ENCODE measurements around the gene RIPOR3. TPM values are rescaled to one million over a fixed set of nuclear protein-coding genes. Genes with fewer than 3 reads are reported as not detected.
"Not testable (repeated sequence)": the region's sequence is repeated elsewhere in the genome, so short reads cannot be mapped to it uniquely, and the experiment has no call there.

RIPOR3 gene
- total RNA-seq, 1 donor from 2014 or later = not detected

DNA sequence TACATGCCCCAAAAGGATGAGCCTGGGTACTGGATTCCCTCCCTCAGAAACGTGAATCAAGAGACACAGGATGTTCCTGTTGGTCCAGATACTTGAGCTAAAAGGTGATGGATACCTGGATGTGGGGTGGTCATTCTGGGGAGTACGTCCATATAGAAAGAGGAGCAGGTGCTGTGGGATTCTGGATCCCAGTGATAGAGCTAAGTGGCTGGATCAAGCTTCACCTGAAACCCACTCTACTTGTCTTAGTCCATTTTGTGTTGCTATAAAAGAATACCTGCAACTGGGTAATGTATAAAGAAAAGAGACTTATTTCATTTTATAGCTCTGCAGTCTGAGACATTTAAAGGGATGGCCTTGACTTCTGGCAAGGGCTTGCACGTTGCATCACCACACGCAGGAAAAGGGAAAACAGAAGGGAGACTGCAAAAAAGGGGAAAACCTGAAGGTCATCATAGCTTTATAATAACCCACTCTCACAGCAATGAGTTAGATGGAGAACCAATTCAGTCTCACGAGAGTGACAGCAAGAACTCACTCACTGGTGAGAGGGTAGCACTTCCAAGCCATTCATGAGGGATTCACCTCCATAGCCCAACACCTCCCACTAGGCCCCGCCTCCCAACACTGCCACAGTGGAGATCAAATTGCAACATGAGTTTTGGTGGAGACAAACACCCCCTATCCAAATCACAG is 31.2 kb downstream of the RIPOR3 start:
- DNase-seq (ENCODE audit: low read depth in 2 of 2) = no peak

DNA sequence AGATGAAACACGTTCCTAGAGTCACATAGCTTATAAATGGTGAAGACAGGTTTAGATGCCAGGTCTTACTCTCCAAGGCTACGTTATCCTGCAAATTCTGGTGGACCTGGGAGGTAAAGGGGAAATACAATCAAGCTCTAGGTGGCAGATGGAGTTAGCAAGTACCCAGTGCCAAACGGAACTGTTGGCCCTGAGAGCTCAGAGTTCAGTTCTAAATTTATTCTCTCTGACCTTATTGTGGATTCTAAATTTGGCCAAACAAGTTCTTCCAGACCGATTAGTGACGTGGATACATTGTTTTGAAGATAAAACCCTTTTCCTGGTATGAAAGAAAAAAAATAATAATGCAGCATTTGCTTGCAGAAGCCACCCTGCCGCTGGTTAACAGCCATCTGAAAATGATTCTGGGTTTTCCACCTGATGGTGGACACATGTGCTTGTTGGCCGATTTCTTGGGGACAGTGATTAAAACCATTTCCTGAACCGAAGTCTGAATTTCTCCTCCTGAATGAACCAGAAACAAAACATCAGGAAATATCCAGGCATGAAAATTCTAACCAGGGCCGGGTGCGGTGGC is 32.5 kb downstream of the RIPOR3 start:
- peak in 1 of 2 donors; percentile 18 for DNase-seq (ENCODE audit: low read depth in 2 of 2)

DNA sequence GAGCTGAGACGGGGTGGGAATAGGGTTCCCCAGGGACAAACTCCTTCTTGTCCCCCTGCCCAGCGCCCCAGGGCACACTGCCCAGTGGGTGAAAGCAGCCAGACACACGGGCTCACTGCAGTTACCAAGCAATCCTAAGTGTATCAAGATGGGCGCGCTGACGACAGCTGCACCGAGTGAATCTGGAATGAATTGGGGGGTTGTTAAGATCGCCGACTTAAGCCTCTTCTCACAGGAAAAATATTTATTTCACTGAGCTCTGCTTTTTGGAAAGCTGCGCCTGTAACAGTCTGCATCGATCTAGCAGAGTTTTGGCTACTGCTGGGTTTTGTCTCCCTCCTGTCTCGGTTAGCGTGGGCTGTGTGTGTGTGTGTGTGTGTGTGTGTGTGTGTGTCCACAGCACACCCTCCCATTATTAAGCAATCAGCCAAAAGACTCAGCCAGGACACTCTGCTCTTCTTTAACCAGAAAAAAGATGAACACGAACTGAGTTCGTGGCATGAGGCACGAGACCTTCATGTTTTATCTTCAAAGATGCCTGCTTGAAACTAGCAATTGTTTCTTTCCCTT is 35.9 kb downstream of the RIPOR3 start:
- DNase-seq (ENCODE audit: low read depth in 2 of 2) = no peak

DNA sequence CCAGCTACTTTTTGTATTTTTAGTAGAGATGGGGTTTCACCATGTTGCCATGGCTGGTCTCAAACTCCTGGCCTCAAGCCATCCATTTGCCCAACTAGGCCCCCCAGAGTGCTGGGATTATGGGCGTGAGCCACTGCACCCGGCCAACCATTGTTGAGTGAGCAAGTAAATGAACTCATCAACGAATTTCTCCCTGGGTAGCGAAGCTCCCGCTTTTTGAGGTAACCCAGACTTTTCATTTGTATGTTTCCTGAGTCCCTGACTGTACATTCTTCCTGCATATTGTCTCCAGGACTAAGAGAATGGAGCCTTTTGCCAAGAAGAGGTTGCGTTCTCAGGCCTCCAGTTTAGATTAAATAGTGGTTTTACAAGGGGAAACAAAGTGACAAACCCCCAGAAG is 36.4 kb downstream of the RIPOR3 start:
- DNase-seq (ENCODE audit: low read depth in 2 of 2) = no peak

DNA sequence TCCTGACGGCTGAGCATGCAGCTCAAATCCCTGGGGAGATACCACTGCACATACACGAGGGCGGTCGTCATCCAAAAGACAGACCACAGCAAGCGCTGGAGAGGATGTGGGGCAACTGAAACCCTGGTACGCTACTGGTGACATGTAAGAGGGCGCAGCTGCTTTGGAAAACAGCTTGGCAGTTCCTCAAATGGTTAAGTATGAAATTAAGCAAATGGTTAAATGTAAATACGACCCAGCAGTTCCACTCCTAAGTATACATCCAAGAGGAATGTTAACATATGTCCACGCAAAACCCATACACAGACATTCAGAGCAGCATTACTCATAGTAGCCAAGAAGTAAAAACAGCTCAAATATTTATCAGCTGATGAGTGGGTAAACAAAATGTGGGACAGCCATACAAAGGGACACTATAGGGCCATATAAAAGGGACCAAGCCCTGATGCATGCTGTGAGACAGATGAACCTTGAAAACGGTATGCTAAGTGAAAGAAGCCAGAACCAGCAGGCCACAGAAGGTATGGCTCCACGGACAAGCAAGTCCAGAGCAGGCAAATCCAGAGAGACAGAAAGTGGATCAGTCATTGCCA is 38.5 kb downstream of the RIPOR3 start:
- no peak for DNase-seq (ENCODE audit: low read depth in 2 of 2)

DNA sequence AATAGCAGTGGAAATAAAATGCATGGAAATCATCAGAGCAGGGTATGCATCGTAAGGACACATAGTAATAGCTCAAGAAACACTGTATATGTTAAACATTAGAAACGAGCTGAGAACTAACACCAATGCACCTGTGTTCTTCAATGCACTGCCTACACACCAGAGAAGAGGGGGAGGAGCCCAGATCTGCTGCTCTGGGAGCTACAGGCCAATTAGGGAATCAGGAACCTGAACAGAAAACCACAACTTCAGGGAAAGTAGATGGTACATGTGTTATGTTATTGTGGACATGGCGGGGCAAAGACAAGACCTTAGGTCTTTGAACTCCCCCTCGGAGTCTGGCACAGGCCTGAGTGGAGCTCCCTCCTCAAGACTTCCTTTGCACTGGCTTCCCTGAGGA is 39.7 kb downstream of the RIPOR3 start:
- no peak for DNase-seq (ENCODE audit: low read depth in 2 of 2)

DNA sequence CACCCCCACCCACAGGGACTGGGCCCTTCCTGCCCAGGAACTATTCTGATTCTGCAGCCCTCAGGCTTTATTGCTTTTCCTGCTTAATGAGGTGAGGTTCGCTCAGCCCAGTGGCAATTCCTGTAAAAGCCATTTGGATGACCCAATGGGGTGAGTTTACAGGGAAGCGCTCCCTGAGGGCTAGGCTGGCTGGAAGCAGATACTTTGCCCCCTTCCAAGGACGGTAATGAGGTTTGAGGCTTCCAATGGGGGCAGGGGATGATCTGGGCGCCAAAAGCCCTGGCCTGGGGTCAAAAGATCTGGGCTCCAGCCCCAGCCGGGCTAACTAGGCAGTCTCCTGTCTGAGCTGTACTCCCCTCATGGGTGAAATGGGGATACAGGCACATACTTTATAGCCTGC is 41.8 kb downstream of the RIPOR3 start:
- DNase-seq (ENCODE audit: low read depth in 2 of 2) = no peak

DNA sequence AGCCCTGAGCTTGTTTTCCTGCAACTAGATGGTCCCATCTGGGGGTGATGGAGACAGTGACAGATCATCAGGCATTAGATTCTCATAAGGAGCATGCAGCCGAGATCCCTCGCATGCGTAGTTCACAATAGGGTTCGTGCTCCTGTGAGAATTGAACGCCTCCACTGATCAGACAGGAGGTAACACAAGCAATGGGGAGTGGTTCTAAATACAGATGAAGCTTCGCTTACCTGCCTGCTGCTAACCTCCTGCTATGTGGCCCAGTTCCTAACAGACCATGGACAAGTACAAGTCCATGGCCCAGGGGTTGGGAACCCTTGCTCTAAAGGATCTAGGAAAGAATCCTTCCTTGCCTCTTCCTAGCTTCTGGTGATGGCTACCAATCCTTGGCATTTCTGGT is 42.7 kb downstream of the RIPOR3 start:
- DNase-seq (ENCODE audit: low read depth in 2 of 2) = no peak

DNA sequence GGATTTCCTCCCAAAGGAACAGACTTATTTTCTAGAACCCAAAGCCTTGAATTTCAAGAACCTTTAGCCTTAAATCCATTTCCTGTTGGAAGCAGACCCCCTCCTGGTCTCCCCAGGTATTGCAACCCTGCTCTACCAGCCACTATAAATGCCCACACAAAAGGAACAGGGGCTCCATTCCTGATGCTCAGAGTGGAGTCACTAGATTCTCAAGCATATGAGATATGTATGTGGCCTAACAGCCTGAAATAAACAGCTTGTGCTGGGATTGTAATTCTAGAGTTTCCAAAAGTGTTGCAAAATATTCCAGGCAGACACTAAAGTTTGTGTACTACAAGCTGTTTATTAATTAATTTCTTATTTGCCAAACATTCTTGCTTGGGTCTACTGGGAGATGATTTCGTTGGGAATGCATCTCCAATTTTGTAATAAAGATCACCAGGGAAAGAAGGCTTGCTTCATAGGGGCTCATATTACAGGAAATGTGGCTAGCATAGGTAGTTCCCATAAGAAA is 44.8 kb downstream of the RIPOR3 start:
- DNase-seq (ENCODE audit: low read depth in 2 of 2) = no peak

DNA sequence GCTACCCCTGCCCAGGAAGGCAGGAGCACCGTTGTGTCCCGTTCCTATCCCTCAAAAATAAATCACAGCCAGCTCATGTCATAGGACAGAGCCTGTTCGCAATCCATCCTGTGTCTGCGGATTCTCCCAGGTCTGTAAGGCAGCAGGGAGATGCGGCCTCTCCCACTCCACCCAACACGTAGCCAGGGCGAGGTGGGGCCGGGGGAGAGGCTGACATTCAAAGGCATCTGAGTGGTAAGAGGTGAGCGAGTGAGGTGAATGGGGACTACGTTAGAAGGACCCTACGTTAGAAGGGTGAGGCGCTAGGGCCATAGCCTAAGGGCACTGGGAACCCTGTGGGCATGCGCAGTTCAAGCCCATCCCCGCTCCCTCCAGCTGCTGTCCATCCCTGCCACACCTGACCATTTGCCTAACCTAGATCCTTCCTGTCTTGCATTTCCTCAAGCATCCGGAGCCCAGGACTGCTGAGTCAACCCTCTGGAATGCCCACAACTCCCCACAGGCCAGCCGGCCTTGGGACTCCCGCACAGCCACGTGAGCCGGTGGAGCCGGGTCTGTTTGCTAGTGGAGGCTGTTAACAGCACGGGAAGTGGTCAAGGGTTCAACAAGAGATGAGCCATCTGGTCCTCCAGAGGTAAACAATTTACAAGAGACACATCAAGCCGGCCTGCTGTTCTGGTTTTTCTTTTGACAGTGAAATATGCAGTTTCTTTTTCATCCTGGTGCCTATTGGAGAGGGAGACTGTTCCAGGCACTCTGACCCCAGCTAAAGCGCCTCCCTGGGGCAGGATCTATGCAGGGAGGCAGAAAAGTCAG is 45.9 kb downstream of the RIPOR3 start:
- DNase-seq (ENCODE audit: low read depth in 2 of 2) = peak; percentile 62 to 80

DNA sequence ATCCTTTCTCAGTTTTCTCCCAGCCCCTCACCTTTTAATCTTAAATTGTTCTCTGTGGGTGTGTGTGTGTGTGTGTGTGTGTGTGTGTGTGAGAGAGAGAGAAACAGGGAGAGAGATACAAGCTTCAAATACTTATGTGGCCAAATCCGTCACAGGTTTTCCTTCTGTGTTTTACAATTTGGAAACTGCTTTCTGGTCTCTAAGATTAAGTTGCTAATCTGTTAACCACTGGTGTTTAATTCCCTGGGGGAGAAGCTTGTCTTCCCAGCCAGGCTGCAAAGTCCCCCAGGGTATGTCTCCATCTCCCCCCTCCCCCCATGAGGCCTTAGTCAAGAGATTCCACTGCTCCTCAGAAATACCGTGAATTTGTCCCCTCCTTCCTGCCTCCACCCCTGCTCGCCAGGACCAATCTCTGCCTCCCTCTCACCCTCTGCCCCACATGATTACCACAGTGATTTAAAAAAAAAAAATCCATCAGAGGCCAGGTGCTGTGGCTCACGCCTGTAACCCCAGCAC is 49.0 kb downstream of the RIPOR3 start:
- no peak for DNase-seq (ENCODE audit: low read depth in 2 of 2)

DNA sequence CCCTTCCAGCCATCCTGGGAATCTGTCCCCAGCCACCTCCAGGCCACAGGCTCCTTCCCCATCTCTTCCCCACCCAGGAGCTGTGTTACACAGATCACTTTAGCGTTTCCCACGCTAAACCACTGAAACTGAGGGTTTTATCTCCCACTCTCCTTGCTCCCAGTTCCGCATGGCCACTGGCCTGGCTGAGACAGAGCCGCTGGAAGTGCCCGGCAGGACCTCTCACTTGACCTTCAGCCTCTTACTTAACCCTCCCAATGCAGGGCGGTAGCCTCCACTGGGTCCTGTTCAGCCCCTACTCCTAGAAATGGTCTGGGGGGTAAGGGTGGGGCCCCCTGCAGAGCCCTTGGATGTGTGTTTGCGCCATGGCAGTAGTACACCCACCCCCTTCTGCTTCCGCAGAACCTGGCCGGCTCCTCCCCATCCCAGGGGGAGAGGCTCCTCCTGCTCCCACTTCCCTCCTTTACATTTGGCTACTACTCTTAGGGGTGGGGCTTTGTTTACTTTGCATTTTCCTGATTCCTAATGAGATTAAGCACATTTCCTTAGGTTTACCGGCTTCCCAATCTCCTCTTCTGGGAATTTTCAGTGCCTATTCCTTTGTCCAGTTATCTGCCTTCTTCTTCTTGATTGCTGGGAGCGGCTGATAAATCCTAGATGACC is 49.6 kb downstream of the RIPOR3 start:
- DNase-seq (ENCODE audit: low read depth in 2 of 2) = not testable (repeated sequence)

DNA sequence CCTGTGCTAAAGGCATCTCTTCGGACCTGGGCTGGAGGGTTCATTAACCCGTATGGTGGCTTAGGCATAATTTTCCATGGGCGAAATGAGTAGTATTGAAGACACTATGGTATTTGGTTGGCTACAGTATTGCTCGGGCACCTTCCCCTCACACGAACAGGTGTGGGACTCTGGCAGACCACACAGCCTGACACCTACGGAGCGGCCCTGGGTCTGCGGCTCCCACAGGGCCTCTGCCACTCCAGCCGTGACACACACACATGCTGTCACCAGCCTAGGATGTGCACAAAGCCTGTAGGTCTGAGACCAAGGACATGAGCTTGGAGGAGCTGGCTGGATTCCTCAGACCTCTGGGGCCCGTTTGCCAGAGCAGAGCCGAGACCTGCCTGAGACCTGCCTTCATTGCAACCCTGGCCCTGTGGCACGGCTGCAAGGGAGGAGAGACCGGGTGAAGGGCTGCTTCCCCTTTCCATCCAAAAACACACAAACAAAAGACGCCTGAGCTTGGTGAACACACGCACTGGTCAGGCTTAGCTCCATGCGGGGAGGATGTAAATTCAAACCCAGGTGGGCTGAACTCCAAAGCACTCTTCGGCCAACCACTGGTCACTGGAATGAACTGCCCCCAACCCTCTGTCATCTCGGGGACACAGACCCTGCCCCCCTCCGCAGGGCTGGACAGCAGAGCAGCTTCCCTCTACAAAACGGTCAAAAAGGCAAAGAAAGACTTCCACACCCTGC is 51.2 kb downstream of the RIPOR3 start:
- DNase-seq (ENCODE audit: low read depth in 2 of 2) = not testable (repeated sequence)

DNA sequence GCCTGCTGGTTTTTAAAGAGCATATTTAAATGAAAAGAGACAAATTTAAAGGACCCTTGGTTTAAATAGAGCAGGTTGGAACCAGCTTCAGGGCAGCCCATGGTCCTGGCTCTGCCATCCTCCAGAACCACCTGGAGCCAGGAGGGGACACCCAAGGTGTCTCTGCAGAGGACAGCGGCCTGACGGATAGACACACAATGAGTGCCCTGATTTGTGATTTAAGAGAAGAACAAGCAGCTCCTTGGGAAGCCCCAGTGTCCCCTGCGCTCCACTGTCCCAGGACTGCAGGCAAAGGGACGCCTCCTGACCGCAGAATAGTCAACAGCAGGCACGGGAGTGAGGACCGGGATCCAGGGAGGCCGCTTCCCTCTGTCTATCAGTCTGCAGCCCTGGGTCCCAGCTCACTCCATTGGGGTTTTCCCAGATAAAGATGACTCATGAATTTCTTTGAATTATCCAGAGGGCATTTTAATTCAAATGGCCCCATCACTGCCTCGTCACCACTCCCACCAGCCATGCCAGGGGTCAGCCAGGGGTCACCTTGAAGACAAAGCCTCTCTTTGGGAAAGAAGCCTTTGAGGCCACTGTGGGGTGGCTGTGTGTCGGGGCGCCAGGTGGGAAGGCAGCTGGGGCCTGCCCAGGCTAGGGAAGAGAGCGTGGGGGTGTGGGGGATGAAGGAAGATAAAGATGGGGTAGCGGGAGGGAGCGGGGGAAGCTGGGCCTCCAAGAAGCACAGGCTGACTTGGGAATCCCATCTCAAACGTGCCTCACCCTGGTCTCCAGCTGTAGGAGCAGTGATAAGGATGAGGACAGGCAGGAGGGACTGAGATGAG is 53.1 kb downstream of the RIPOR3 start:
- DNase-seq (ENCODE audit: low read depth in 2 of 2) = peak in 1 of 2 donors; percentile 15

DNA sequence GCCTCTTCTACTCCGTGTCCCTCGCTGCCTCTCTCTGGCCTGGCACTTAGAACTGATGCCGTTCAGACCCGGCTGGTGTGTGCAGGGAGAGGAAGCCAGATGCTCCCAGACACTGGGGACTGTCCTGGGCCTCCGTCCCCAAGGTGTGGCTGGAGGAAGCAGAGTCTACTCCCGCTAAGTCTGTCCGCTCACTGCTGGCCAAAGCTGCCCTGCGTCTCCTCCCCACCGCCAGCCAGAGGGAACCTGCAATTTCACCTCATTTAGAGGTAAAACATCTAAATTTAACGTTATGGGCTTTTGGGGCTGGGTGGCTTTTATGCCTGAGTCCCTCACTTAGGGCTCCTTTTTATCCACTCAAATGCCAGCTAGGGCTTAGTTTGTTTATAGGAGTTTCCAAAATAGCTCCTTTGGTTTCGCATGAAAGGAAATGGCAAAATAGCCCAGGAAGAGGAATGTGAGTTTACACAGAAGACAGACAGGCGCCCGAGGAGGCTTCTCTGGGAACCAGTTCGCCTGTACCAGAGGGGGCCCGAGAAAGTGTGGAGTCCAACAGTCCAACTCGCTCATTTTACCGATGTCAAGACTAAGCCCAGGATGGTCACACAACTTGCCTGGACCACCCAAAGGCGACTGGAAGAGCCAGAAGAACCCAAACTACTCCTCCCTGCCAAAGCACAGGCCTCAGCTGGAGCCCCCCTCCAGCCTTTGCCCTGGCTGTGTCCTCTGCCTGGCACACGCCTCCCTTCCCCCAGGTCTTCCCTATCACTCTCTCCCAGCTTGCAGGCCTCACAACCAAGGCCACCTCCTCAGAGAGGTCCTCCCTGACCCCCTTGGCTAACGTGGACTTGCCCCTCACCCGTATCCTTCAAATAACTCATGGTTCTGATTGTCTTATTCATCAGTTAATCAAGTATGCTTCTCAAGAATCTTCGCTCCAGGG is 54.5 kb downstream of the RIPOR3 start:
- no peak for DNase-seq (ENCODE audit: low read depth in 2 of 2)

DNA sequence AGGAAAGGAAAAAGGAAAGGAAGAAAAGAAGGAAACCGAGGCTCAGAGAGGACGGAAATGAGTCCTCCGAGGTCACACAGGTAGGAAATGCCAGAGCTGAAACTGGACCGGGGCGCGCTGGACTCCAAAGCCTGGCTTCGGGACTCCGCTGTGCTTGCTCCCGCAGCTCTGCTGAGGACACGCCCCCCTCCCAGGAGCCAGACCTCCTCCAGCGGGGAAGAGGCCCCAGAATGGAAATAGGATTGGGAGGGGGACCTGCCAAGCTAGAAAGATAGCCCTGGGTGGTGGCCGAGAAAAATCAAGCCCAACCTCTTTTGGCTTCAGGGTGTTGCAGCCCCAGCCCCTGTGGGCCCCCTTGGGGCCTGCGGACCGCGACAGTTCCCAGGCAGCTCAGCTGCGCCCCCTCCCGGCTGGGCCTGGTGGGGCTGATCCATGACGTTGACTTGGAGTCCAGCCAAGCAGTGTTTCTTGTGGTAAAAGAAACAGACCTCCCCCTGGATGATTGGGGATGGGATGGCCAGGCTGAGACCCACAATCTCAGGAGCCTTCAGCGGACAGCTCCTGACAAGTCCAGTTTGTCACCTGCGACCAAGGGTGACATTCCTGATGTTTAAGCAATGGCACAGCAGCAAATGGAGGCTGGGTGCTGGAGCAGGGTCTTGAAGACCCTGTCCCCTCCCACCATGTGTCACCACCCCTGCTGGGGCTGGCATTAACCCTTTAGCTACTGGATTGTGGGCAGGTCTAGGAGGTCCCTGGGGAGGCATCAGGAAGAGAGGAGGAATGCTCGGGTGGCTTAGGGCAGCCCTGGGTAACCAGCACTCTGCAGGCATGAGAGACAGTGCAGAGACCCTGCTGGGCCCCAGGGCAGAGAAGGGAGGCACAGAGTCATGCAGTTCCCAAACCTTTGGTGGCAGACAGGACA is 55.4 kb downstream of the RIPOR3 start:
- peak; percentile 21 to 49 for DNase-seq (ENCODE audit: low read depth in 2 of 2)

DNA sequence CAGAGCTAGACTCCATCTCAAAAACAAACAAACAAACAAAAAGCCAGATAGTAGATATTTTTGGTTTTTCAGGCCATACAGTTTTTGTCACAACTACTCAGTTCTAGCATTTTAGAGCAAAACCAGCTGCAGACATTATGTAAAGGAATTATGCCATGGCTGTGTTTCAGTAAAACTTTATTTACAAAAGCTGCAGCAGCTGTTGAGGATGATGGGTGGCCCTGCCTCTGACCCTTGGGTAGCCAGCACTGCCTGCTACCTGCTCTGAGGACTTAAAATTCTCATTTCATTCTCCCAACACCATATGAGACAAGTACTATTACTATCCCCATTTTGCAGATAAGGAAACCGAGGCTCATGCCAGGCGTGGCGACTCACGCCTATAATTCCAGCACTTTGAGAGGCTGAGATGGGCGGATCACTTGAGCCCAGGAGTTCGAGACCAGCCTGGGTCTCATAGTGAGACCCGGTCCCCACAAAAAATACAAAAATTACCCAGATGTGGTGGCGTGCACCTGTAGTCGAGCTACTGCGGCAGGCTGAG is 56.3 kb downstream of the RIPOR3 start:
- no peak for DNase-seq (ENCODE audit: low read depth in 2 of 2)

Data from dermis microvascular lymphatic vessel endothelial cell (primary cell).